ENCODE measurements around the gene C19orf53.

Gene C19orf53

GRCh38 chr19:13796301-13797057 is 22.2 kb downstream of the C19orf53 start:
- no peak for DNase-seq

- no peak for DNase-seq
Observed at GRCh38 chr19:13797058-13797440, 22.8 kb downstream of the C19orf53 start.

DNA sequence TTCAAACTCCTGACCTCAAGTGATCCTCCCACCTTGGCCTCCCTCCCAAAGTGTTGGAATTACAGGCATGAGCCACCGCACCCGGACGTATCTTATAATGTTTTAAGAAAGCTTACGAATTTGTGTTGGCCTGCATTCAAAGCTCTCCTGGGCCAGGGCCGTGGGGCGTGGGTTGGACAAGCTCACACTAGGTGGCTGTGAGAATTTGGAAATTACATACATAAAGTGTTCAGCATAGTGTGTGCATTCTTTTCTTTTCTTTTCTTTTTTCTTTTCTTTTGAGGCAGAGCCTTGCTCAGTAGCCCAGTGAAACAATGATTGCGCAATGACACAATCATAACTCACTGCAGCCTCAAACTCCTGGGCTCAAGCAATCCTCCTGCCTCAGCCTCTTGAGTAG is 23.6 kb downstream of the C19orf53 start:
- DNase-seq = no peak

GRCh38 chr19:13799669-13800068 is 25.4 kb downstream of the C19orf53 start:
- no peak for DNase-seq

- DNase-seq = no peak
Observed at GRCh38 chr19:13803038-13803437, 28.8 kb downstream of the C19orf53 start.

DNA sequence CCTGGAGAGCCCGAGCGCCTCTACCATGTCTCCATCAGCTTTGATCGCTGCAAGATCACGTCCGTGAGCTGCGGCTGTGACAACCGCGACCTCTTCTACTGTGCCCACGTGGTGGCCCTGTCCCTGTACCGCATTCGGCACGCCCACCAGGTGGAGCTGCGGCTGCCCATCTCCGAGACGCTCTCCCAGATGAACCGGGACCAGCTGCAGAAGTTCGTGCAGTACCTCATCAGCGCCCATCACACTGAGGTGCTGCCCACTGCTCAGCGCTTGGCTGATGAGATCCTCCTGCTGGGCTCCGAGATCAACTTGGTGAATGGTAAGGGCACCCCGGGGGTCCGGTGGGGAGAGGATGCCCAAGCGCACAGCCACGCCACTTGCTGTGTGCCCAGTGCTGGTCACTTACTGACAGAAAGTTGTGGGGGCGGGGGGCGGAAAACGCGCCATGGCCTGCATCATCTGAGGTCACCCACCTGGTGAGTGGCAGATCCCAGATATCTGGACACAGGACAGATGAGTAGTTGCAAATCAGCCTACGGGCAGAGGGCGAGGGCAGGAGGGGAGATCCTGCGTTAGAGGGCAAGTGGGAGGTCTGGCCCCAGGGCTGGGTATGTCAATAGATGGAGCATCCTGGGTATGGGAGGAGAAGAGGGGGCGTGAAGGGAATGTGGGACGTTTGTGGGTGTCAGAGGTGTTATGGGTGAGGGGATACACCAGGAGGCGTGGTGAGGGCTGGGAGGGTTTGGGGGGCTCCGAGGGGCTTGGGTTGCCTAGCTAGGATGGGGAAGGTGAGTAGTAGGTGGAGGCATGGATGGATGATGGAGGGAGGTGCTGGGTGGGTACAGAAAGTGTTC is 30.8 kb downstream of the C19orf53 start:
- DNase-seq = no peak

DNA sequence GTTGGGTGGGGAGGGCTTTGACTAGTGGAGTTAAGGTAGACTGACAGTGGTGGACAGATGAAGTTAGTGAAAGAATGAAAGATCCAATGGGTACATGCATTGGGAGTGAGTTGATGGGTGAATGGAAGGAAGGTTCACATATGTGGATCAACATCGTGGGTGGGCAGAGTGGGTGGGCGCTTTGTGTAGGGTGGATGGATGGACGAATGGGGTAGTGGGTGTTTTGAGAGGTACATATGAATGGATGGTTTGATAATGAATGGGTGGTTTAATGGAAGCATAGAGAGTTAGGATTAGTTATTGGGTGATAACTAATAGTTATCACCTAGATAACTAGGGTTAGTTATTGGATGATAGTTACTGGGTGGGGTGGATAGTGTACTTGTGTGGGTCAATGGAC is 32.5 kb downstream of the C19orf53 start:
- DNase-seq = no peak

DNA sequence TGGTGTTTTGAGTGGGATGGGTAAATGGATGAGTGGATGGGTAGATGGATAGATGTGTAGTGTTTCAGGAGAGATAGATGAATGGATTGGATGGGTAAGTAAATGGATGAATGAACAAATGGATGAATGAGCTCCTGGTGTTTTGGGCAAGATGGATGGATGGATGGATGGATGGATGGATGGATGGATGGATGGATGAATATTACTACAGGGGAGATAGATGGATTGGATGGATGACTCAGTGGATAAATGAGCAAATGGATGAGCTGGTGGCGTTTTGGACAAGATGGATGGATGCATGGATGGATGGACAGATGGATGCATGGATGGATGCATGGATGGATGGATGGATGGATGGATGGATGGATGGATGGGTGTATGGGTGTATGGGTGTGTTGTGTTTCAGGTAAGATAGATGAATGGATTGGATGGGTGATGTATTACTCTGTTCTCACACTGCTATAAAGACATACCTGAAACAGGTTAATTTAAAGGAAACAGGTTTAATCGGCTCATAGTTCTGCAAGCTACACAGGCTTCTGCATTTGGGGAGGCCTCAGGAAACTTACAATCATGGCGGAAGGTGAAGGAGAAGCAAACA is 33.3 kb downstream of the C19orf53 start:
- no peak for DNase-seq

GRCh38 chr19:13808856-13809255 is 34.6 kb downstream of the C19orf53 start:
- DNase-seq = no peak

DNA sequence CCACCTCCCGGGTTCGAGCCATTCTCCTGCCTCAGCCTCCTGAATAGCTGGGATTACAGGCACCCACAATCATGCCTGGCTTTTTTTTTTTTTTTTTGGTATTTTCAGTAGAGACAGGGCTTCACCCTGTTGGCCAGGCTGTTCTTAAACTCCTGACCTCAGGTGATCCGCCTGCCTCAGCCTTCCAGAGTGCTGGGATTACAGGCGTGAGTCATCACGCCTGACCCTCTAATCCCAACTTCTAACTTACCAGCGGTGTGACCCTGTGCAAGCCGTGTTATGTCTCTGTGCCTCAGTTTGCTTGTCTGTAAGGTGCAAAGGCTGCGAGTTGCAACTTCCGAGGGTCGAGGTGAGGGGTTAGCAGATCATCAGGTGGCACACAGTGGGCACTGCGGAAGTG is 38.3 kb downstream of the C19orf53 start:
- DNase-seq = no peak

DNA sequence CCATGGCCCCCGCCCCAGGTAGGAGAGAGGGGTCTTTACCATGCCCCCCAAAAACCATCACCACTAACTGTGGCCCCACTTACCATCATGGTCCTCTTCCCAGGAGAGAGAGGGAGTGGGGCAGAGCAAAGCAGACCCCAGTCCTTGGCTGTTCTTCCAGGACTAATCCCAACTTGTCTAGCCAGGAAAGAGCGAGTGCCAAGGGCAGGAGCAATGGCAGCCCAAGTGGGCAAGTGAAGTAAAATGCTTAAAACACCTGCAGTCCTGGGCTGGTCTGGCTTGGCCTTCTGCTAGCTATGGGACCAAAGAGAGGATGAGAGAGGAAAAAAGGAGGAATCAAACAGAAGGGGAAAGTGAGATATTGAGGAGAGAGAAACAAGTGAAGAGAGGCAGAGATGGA is 38.9 kb downstream of the C19orf53 start:
- DNase-seq = no peak

- no peak for DNase-seq
Observed at GRCh38 chr19:13814550-13814949, 40.3 kb downstream of the C19orf53 start.

GRCh38 chr19:13817018-13817614 is 42.9 kb downstream of the C19orf53 start:
- DNase-seq = no peak

DNA sequence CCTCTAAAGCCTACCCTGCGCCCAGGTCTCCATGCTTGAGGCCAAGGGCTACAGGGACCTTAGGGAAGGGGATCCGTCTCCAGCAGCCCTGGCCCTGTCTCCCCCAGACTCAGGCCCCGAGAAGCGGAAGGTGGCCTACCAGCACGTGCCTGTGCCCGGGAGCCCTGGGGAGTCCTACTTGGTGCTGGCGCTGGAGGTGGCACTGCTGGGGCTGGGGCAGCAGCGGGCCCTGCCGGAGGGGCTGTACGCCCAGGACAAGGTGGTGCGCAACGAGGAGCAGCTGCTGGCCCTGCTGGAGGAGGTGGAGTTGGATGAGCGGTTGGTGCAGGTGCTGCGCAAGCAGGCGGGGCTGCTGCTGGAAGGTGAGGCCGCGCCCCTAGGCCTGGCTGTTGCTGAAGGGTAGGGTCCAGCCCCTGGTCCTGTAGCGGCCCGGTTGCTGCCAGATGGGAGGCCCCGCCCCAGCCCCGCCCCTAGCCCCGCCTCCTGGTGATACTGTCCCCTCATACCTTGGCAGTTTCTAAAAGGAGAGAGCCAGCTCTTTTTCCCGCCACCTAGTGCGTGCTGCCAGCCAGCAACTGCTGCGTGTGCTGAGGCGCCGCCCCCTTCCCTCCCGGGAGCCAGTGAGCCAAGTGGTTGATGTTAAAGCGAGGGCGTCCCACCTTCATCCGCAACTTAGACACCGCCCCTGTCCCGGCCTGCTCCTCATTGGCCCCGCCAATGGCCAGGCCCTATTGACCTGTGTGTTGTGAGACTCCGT is 43.5 kb downstream of the C19orf53 start:
- no peak for DNase-seq

- no peak for DNase-seq
Observed at GRCh38 chr19:13819238-13819637, 45.0 kb downstream of the C19orf53 start.

GRCh38 chr19:13821292-13821691 is 47.0 kb downstream of the C19orf53 start:
- DNase-seq = no peak

DNA sequence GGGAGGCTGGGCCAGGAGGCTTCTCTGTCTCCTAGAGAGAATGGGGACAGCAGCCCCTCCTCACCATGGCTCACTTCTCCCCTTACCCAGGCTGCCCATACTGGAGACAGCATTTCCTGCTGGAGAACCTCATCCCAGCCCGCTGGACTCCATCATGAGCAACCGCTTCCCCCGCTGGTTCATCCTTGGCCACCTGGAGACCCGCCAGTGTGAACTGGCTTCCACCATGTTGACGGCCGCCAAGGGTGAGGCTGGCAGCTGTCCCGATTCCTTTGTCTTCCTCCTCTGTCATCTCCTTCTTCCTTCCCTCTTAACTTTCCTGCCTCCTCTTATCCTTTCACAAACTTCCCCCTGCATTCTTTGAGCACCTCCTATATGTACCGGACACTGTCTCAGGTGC is 49.0 kb downstream of the C19orf53 start:
- no peak for DNase-seq

GRCh38 chr19:13823901-13824300 is 49.6 kb downstream of the C19orf53 start:
- DNase-seq = no peak

- no peak for DNase-seq
Observed at GRCh38 chr19:13824703-13825102, 50.4 kb downstream of the C19orf53 start.

DNA sequence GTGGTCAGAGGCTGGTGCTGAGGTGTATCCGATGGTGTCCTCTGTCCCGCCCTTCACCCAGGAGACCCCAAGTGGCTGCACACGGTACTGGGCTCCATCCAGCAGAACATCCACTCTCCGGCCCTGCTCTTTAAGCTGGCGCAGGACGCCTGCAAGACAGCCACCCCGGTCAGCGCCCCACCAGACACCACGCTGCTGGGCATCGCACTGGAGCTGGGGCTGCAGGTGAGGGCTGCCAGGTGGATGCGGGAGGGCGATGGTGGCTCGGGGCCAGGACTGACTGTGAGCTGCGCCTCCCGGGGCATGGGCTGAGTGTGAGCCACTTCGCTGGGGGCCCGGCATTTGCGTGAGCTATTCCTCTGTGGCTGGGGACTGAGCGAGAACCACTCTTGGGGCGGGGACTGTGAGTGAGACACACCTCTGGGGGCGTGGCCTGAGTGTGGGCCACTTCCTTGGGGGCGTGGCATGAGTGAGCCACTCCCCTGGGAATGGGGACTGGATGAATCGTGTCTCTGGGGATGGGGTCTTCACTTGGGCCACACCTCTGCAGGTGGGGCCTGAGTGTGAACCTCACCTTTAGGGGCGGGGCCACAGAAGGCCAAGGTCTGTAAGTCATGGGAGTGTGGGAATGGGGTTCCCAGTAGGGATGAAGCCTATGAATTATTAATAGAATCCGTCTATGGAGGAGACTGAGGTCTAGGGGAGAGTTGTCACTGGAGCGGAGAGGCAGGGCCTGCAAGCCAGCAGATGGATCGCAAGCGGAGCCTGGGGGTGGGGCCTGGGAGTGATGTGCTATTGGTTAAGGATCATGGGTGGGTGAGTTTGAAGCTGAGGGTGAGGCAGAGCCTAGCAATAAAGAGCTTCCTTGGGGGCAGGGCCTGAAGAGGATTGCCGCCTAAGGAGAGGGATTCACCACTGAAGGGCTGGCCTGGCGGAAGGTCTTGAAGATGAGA is 51.5 kb downstream of the C19orf53 start:
- no peak for DNase-seq

DNA sequence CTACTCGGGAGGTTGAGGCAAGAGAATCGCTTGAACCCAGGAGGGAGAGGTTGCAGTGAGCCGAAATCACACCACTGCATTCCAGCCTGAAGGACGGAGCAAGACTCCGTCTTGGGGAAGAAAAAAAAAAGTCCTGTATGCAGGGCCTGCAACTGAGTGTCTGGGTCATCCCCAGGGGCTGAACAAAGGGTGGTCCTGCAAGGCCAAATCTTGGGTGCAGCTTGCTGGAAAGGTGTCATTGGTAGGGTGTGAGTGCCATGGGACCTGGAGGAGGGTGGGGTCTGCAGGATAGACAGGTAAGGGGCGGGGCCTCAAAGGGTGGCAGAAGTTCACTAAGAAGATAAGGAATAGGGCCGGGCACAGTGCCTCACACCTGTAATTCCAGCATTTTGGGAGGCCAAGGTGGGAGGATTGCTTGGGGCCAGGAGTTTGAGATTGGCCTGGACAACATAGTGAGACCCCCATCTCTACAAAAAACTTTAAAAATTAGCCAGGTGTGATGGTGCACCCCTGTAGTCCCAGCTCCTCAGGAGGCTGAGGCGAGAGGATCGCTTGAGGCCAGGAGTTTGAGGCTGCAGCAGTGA is 52.5 kb downstream of the C19orf53 start:
- DNase-seq = no peak

All from DMS 273 treated with DMSO at 0.1 percent for 48 hours (cell line).